ENCODE measurements around the gene TGFB2.

TGFB2 gene

DNA sequence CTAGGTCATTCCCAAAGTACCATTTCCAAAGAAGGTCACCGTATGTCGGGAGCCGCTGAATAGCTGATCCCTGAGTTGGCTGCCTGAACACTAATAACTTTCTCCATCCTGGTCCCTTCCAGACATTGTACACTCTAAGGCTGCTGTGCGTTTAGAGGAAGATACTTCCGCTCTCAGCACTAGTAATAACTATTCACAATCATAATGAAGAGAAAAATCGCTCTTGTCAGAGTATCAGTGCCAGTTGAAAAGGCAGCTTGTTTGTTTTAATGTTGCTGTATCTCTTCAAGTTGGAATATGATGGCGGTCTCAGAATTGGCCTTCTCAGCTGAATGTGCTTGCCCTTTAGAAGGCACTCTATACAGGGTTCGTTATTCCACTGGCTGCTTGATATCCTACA lies 43.5 kb downstream of the TGFB2 start:
- DNase-seq (ENCODE audit: low read depth in 3 of 3) = no peak

DNA sequence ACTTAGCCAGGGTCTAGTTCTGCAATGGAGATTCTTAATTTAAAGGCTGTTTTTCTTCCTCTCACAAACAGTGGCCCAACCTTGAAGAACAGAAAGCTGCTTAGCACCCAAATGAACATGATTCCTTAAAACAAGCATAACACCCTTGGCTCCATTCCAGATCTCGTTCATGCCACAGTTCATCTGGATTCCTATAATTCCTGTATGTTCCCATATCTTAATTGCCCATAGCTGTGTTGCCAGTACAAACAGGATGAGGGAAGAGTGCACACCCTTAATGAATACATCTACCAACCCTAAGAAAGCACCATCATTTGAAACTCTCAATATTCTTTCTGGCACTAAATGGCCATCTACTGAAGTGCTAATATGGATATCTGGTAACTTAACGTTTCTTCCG lies 45.5 kb downstream of the TGFB2 start:
- DNase-seq (ENCODE audit: low read depth in 3 of 3) = no peak

DNA sequence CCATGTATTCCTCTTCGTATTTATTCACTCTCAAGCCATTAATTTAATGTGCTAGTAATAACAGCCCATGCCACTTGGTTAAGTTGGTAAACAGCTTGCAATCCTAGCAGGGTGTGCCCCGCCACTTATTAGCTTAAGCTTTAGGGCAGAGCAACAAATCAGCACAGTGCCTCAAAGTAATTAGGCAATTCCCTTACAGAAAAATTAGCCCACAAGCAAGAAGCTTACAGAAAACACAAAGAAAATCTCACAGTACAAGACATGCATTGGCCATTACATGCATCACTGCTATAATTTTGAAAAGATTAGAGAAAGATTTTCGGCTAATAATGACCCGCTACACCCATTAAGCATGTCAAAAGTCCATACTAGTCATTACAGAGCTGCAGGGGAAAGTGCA lies 47.6 kb downstream of the TGFB2 start:
- DNase-seq (ENCODE audit: low read depth in 3 of 3) = no peak

DNA sequence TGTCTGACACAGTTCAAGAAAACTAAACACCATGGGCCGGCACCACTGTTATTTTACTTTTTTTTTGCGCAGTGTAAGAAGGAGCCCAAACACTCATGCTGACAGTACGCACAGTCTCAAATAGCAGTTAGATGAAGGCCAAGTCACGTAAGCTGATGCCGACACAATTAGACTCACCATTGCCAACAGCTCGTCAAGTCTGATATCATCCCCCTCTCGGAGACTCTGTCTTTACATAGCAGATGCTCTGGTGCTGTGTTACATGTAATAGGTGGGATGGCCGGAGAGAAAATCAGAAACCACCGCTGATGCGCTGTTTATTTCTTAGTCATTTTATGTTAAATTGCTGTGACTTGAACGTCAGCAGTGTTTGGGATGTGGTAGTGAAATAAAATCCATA lies 49.3 kb downstream of the TGFB2 start:
- no peak for DNase-seq (ENCODE audit: low read depth in 3 of 3)

DNA sequence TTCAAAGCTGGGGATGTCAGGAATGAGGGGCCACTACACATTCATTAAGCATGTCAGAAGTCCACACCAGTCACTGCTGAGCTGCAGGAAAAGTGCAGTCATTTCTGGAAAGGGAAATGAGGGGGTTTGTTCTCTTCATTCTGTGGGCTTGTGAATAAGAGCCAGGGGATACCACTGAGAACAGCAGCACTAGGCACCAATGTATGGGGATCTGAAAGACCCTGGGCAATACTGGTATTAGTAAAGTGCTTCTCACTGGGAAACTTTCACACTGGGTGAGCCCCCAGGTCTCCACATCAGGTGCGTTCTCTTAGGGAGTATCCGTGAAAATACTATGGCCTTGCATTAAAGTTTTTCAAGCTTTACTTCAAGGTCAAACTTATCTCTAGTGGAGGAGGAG lies 49.9 kb downstream of the TGFB2 start:
- DNase-seq (ENCODE audit: low read depth in 3 of 3) = no peak

DNA sequence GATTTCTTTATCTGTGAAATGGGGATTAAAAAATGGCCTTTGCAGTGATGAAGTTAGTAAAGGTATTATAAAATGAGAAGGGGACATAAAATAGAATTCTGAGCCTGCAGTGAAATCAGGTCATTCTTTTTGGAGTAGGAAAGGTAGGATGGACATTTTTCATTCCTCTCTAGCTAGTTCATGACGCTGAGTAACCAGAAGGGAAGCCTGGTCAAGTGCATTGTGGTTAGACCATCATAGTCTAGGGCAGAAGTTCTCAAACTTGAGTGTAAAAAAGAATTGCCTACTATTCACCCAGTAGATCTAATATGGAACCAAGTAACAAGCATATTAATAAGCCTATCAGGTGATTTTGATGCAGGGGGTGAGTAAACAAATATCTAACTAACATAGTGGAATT lies 50.8 kb downstream of the TGFB2 start:
- DNase-seq (ENCODE audit: low read depth in 3 of 3) = no peak

DNA sequence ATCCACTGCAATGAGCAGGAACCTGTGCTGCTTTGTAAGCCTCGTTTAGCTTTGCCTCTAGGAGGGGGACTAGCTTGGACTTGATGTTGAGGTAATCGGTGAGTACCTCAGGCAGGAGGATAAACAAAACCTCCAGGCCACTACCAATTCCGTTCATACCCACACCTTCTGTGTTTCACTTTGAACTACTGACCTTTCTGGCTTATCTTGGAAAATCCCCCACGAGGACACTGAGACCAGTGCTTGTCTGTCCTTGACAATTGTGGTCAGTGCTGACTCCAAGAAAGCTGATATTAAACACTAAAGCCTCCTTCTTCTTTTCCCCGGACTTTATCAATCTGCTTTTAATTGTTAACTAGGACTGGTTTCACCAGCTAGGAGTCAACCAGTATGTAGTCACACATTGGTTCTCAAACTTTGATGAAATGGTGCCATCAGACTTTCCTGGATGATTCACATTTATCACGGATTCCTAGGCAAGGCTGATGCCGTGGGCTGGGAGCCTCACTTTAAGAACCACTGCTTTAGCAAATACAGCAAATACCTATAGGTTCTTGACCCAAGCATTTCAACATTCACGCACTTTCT lies 52.7 kb downstream of the TGFB2 start:
- DNase-seq (ENCODE audit: low read depth in 3 of 3) = no peak

DNA sequence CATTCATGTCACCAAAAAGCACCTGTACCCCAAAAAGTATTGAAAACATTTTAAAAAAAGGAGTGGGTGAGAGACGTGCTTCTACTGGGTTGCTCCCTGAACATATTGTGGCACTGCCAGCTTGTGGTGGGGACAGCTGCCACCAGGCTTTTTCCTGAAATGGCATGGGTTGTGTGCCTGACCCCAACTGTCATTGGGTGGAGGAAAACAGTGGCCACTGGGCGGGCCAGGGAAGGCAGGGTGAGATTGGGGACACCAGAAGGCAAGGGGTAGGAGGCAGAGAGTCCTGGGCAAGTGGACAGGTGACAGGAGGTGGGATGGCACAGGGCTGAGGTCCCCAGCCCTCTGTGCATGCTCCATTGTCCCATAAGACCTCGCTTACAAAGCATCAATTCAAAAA lies 55.5 kb downstream of the TGFB2 start:
- no peak for DNase-seq (ENCODE audit: low read depth in 3 of 3)

DNA sequence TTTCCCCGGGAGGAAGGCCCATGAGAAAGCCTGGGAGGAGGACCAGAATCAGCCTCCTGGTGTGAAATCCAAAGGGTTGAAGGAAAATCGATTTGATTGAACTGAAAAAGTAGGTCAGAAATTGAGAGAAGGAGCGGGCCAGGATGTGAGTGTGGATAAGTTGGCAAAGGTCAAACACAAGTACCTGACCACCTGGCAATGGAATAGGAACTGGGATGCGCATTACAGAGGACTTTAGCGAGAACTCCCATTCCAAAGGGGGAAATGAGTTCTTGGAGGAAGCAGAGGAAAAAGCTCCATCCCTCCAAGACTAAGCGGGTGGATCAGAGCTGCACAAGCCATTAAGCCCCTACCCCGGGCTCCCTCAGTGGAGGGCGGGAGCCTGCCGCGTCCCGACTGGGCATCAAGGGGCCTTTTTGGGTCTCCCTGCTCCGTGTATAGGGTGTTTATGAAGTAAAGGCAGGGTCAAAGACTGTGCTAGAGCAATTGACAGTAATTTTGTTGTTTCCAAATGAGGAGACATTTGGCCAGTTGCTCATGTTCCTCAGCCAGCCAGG lies 56.4 kb downstream of the TGFB2 start:
- DNase-seq (ENCODE audit: low read depth in 3 of 3) = no peak

DNA sequence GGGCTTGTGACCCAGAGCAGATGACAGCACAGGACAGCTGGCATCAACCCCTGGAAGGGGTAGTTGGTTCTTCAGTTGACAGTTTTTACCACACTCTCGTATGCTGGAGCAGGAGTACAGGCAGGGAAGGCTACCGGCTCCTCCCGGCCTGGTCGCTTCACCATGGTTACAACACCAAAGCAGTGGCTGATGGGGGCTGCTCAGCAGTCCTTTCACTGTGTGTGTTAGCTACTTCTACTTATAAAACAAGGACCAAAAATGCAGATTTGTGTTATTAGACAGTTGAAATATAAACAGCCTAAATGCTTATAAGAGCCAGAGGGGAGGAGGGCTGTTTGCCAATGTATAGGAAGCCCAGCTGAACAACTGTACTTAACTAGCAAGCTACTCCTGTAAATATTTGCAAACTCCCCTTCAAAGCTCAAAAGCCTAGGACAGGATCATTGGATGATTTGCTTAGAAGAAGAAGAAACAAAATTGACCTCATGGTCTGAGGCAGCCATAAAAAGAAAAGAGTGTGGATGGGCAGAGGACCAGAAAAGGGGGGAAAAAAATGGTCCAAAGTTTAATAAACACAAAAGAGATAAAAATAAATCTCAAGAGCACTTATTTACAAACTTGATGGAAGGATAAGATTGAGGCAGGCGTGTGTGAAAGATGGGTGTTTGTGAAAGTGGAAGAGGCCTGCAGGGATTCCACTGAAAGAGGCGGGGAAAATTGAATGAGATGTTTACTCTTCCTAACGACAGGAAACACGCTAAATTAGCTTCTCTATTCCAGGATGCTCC lies 57.1 kb downstream of the TGFB2 start:
- DNase-seq (ENCODE audit: low read depth in 3 of 3) = no peak

DNA sequence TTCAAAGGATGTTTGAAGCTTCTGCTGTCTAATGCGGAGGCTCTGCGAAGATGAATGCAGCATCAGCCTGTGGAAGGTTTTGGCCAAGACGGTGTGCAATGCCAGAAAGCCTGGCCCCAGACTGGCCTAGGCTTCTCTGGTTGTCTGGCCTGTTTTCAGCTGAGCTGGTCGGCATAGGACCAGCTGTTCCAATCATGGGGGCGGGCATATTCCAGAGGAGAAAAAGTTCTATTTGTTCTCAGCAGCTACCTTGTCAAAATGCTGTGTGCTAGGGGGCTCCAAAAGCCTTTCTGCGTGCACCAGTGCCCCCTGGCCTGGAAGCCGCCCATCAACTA lies 57.6 kb downstream of the TGFB2 start:
- no peak for DNase-seq (ENCODE audit: low read depth in 3 of 3)

DNA sequence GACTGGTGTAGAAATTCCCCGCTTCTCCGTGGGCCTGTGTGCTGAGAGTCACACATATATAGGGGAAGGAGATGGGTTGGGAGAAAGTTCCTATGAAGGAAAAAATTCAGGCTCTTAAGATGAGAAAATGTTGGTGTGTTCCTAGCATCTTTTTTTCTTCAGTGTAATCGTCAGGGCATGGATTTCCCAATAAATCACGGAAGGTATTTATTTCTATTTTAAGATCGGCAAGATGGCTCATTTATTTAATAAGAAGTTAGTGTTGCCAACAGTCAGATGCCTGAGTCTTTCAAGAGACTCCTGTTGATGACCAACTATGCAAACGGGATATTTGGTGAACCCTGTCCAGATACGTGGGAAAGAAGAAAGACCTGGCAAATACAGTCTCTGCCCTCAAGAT lies 58.2 kb downstream of the TGFB2 start:
- DNase-seq (ENCODE audit: low read depth in 3 of 3) = no peak

DNA sequence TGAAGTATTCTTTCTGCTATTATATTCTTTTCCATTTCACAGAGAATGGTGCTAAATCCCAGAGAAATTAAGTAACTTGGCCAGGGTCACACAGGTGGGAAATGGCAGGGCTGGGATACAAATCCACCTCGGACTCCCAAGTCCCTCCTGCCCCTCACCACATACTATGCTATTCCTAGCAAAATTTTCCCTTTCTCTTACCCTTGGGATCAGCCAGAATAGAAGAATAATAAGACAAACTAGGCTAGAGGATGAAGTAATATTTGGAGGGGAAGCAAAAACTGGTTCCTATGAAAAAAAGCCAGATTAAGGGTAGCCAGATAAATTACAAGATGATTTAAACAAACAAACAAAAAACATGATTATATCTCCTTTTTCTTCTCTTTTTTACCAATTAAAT lies 62.5 kb downstream of the TGFB2 start:
- no peak for DNase-seq (ENCODE audit: low read depth in 3 of 3)

DNA sequence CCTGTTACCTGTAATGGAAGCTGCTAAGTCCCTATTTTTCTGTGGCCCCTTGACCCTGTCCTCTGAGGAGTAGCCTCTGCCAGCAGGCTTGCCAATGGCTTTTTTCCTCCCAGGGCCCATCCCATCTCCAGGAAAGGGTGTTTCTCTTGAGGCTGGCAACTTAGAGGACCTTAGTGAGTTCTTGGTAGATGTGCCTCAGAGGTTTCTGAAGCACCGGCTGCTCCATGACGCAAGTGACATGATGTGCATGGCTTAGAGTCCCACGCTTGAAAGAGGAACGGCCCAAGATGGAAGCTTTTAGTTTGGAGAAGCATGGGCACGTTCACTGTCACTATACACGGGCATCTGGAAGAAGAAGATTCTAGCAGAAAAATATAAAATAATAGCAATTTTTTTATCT lies 63.0 kb downstream of the TGFB2 start:
- DNase-seq (ENCODE audit: low read depth in 3 of 3) = no peak

DNA sequence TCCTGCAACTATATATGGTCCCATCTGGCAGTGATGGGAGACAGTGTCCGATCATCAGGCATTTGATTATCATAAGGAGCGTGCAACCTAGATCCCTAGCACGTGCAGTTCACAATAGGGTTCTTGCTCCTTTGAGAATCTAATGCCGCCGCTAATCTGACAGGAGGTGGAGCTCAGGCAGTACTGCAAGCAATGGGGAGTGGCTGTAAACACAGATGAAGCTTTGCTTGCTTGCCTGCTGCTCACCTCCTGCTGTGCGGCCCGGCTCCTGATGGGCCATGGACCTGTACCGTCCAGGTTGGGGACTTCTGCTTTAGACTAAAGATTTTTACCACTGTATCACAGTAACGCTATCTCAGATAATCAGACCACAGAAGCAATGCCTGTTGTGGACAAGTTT lies 63.8 kb downstream of the TGFB2 start:
- no peak for DNase-seq (ENCODE audit: low read depth in 3 of 3)

DNA sequence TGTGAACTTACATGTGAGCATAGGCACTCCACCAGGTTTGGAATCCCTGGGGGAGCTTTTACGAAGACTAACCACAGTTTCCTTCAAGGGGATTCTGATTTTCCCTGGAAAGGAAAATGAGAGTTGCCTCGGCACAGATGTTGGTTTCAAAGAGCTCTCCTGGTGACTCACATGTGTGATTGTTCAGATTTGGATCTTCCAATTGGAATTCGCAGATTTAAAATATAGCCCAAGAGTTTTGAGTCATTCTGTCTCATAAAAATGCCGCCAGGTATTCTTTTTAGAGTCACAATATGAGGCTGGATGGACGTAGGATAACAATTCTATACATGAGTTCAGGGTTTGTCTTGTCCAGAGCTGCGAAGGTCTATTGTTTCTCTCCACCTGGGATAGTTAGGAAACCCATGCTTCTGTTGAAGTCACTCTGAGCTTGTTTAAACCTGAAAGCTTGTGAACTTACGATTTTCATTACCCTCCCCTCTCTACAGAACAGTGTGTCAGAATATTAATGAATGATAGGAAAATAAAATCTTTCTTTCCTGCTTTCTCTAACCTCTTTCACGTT lies 64.9 kb downstream of the TGFB2 start:
- DNase-seq (ENCODE audit: low read depth in 3 of 3) = no peak

DNA sequence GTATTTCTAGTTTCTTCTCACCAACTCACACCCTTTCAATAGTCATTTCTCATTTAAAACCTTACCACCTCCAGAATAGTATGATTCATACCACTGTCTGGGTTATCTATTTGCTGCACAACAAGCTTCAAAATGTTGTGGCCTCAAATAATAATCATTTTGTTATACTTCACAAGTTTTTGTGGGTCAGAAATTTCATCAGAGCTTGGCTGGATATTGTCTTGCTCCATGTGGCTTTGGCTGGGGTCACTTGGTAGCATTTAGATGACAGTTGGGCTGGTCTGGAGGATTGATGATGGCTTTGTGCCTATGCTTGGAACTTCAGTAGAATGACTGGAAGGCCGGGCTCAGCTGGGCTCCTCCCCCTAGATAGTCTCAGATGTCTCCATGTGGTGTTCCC lies 66.0 kb downstream of the TGFB2 start:
- DNase-seq (ENCODE audit: low read depth in 3 of 3) = no peak

DNA sequence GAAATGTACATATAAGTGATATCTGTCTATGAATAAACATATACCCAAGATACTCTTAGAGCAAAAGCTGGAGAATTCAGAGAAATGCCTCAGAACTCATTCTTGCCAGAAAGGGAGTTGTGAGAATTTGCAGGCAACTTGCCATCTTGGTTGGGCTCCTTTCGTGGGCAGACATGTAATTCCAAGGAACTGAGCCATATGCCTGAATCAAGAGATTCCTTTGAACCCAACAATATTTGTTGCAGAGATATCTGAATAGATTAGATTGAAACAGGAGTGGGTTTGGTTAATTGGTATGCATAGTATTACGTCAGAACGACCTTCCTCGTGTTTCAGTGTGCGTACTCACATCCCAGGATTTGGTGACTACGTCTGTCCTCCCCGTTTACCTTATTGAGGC lies 67.0 kb downstream of the TGFB2 start:
- no peak for DNase-seq (ENCODE audit: low read depth in 3 of 3)

DNA sequence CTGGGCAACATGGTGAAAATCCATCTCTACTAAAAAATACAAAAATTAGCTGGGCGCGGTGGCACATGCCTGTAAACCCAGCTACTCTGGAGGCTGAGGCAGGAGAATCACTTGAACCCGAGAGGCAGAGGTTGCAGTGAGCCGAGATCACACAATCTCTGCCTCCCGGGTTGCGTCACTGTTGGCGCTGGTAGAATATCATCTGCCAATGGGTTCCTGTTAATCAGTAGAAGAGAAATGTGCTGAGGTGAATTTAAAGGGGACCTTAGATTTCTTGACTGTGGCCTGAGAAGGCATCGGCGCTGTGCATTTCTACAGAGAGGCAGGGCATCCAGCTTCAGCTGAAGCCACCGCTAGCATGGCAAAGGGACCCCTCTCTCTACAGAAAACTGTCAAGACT lies 68.0 kb downstream of the TGFB2 start:
- DNase-seq (ENCODE audit: low read depth in 3 of 3) = no peak

DNA sequence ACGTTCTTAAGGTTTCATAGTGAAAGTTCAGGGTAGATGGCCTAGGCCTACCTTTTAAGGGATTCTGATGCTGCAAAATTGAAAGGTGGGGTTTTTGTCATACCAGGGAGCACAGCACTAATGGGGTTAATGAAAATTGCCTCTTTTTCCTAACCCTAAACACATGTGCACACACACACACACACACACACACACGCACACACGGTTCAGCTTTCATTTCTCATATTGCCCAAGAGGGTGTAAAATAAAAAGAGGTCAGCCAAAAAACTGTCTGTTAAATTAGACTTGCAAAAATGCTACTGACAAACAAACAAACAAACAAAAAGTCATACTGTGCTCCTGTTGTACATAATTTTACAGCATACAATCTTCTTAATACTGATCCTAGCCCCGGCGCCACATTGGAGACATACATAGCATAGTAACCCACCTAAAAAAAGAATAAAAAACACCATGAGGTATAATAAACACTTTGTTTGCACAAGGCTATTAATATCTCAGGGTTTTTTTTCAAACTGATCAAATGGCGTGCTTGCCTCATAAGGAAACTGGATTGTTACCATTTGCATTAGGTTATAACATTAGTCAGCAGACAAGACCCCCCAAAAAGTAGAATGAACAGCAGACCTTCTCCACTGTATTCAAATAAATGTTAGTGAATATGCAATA lies 69.1 kb downstream of the TGFB2 start:
- no peak for DNase-seq (ENCODE audit: low read depth in 3 of 3)

DNA sequence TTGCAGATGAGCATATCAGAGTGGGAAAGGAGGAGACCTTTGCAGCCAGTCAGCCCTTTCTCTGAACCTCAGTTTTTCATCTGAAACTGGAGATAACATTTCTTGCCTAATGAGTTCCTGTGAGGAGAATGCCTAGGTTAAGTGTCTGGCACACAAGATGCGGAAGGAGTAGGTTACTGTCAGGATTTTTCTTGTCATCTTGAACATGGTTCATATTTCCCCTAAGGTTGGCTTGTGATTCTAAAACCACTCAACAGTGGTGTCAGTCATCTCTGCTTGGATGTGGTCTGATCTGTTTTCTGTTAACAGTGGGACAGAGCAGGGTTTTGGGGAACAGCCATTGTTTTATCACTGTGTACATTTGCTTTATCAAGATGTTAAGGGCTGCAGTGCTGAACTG lies 70.6 kb downstream of the TGFB2 start:
- no peak for DNase-seq (ENCODE audit: low read depth in 3 of 3)

DNA sequence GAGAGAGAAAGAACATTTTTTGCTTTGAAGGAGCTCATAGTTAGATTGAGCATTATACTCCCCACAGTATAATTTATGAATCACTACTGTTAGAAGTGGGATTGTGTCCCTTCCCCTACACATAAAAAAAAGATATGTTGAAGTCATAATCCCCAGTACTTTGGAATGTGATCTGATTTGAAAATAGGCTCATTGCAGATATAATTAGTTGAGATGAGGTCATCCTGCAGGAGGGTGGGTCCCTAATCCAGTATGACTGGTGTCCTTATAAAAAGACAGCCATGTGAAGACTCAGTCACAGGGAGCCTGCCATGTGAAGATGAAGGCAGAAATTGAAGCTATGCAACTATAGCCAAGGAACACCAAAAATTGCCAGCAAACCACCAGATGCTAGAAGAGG lies 76.4 kb downstream of the TGFB2 start:
- no peak for DNase-seq (ENCODE audit: low read depth in 3 of 3)

DNA sequence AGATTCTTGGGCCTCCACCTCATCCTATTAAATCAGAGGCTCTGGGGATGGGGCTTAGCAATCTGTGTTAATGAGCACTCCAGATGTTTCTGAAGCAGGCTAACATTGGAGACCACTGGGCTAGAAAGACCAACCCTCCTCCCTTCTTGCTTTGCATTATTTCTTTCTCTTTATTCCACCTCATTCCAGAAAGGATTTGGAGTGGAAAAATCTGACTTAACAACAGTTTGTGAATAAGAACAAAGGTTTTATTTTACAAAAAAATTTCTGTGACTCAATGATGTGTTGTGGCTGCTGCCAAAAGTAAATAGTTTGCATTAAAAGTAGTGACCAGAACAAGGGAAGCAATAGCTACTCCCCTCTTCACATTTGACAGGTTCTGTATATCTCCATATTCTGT lies 79.4 kb downstream of the TGFB2 start:
- DNase-seq (ENCODE audit: low read depth in 3 of 3) = no peak
